ENCODE results near the gene HCRTR2. TPM values are rescaled to one million over a fixed set of nuclear protein-coding genes. Genes with fewer than 3 reads are reported as not detected.

HCRTR2 gene
- total and polyA plus RNA-seq, 2 of the 8 experiments (the other 6 are each of a cell fraction or from before 2014, with no cell fraction given) = 0.19 to 0.23 TPM

GRCh38 chr6:55153284-55153683 is 21.0 kb upstream of the HCRTR2 start:
- H3K79me2 ChIP-seq (ENCODE audit: control insufficient read depth in 1 of 2, insufficient read depth in 2 of 2, low read length in 2 of 2) = no peaks in the 10 kb centered on the region
- ChIA-PET CTCF (ENCODE audit: partially characterized antibody) (interaction anchor here (1.8 kb wide), 1 partner anchor 435 kb away, joined by 4 read pairs; no protein-coding TSS in a partner anchor), POLR2A (ENCODE audit: partially characterized antibody) (no interaction called here)
- no peak overlapping the region for H3K9ac ChIP-seq (replicated peaks in 1 of 4; ENCODE audit: extremely low read depth in 1 of 4, low read depth in 3 of 4, low read length in 3 of 4)
- H3K4me3 ChIP-seq (ENCODE audit: extremely low read depth in 1 of 4, insufficient read depth in 2 of 4, low read depth in 3 of 4, low read length in 4 of 4) = no peak overlapping the region
- no peak overlapping the region for H3K14ac ChIP-seq (ENCODE audit: insufficient read length)
- no peak for TF ChIP-seq KDM1A (IDR thresholded peaks at IDR 0.05; ENCODE audit: borderline replicate concordance, low read length)
- TF ChIP-seq CBX5 (IDR thresholded peaks at IDR 0.05; ENCODE audit: low read depth, low read length) = no peak
- no peak for TF ChIP-seq SUZ12 (IDR thresholded peaks at IDR 0.05; ENCODE audit: low read length)
- TF ChIP-seq POLR2AphosphoS5 (IDR thresholded peaks at IDR 0.05; ENCODE audit: low read depth, low read length) = no peak
- no peak for TF ChIP-seq CBX8 (IDR thresholded peaks at IDR 0.05; ENCODE audit: borderline replicate concordance, low read depth, low read length)
- TF ChIP-seq EZH2 (IDR thresholded peaks at IDR 0.05; ENCODE audit: low read depth, low read length, severe bottlenecking) = no peak
- TF ChIP-seq ZNF274 (IDR thresholded peaks at IDR 0.05; ENCODE audit: borderline replicate concordance, extremely low read depth, low read length) = no peak
- no peaks in the 10 kb centered on the region for H3K4me1 ChIP-seq (replicated peaks in 1 of 4; ENCODE audit: control insufficient read depth in 3 of 4, insufficient read depth in 4 of 4, low read length in 3 of 4)
- no peak overlapping the region for H4K8ac ChIP-seq (ENCODE audit: extremely low read depth, insufficient read depth, low read length)
- H2AK5ac ChIP-seq (ENCODE audit: low read depth, low read length) = no peak overlapping the region
- H2AFZ ChIP-seq (ENCODE audit: low read length) = no peak overlapping the region
- H3K9me3 ChIP-seq (ENCODE audit: insufficient read depth in 2 of 2, low read depth in 1 of 2, low read length in 1 of 2) = no peaks in the 10 kb centered on the region
- no peak overlapping the region for H2BK20ac ChIP-seq (ENCODE audit: low read length)
- no peak for FAIRE-seq
- no peaks in the 10 kb centered on the region for H3K27me3 ChIP-seq (replicated peaks in 1 of 4; ENCODE audit: control insufficient read depth in 3 of 4, extremely low read depth in 1 of 4, insufficient read depth in 3 of 4, low read length in 3 of 4)
- no peak overlapping the region for H3K4ac ChIP-seq (replicated peaks; ENCODE audit: insufficient read length, low read depth, low read length)
- no peak overlapping the region for H4K91ac ChIP-seq (replicated peaks; ENCODE audit: insufficient read length, low read length)
- WGBS, 2 experiments (ENCODE audit: extremely low coverage in 1 of 2, insufficient coverage in 1 of 2, insufficient read length in 1 of 2, insufficient replicate concordance in 2 of 2, low coverage in 1 of 2, low lambda C conversion rate in 2 of 2, missing lambda C conversion rate in 1 of 2) = 94% methylated on average over 1 of the region's 1 CpG; no CpG with 5 or more reads in 1 of the 2 experiments
- H3K56ac ChIP-seq (replicated peaks; ENCODE audit: insufficient read length, low read depth, low read length) = no peak overlapping the region
- no peak overlapping the region for H2BK5ac ChIP-seq (ENCODE audit: low read depth, low read length)
- no peak for DNase-seq (ENCODE audit: low read depth in 1 of 2, low spot score in 2 of 2)
- H3K4me2 ChIP-seq (ENCODE audit: insufficient read depth in 1 of 2, low read depth in 2 of 2, low read length in 2 of 2) = no peak overlapping the region
- H3K23ac ChIP-seq (ENCODE audit: insufficient read length) = no peak overlapping the region
- H3K79me1 ChIP-seq (ENCODE audit: low read depth, low read length) = no peaks in the 10 kb centered on the region
- no peak overlapping the region for H2BK12ac ChIP-seq (ENCODE audit: low read depth, low read length)
- H3K27ac ChIP-seq (ENCODE audit: low read depth, low read length) = no peak overlapping the region
- no peaks in the 10 kb centered on the region; the same call in 1 of the 2 replicates for H3K23me2 ChIP-seq (ENCODE audit: low read depth, low read length)
- no peak overlapping the region for H2BK120ac ChIP-seq (replicated peaks; ENCODE audit: low read depth, low read length)
- H4K5ac ChIP-seq (ENCODE audit: insufficient read length, low read depth, low read length) = no peak overlapping the region
- H3K18ac ChIP-seq (ENCODE audit: extremely low read depth, low read length) = no peak overlapping the region
- no peak overlapping the region for H2BK15ac ChIP-seq (ENCODE audit: low read length)
- no peaks in the 10 kb centered on the region for H4K20me1 ChIP-seq (replicated peaks in 1 of 2; ENCODE audit: control insufficient read depth in 1 of 2, insufficient read depth in 2 of 2, low read length in 2 of 2)
- H3K36me3 ChIP-seq (ENCODE audit: control insufficient read depth in 2 of 4, insufficient read depth in 4 of 4, low read length in 3 of 4) = no peaks in the 10 kb centered on the region

Measured in H1 (cell line).